Skin epidermis (tissue), 12 donors: Measurements from ENCODE around the gene KIAA0513.
A peak's percentile ranks its signal among the peaks of the same experiment; 100 is the strongest.

Experiments used
- H3K27ac ChIP-seq, 21 experiments: fragments of 200-600 bp; sonication (generic) in 11 of 21; one replicate each; pipeline ENCODE4 v1.5.0; 2020; ENCODE audit warnings: mild to moderate bottlenecking in 3 of 21, inconsistent platforms in 2 of 21, moderate library complexity in 2 of 21
- H3K4me3 ChIP-seq, 7 experiments: fragments of 200-600 bp; sonication (generic) in 2 of 7; one replicate each; pipeline ENCODE4 v1.5.0; 2020; ENCODE audit warnings: inconsistent platforms in 2 of 7, mild to moderate bottlenecking in 2 of 7, moderate library complexity in 1 of 7

KIAA0513 gene

GRCh38 chr16:85138073-85138824, 110.7 kb downstream of the KIAA0513 start:
- H3K4me3 ChIP-seq, result peak overlapping the region in 1 of 7 experiments; percentile 21

DNA sequence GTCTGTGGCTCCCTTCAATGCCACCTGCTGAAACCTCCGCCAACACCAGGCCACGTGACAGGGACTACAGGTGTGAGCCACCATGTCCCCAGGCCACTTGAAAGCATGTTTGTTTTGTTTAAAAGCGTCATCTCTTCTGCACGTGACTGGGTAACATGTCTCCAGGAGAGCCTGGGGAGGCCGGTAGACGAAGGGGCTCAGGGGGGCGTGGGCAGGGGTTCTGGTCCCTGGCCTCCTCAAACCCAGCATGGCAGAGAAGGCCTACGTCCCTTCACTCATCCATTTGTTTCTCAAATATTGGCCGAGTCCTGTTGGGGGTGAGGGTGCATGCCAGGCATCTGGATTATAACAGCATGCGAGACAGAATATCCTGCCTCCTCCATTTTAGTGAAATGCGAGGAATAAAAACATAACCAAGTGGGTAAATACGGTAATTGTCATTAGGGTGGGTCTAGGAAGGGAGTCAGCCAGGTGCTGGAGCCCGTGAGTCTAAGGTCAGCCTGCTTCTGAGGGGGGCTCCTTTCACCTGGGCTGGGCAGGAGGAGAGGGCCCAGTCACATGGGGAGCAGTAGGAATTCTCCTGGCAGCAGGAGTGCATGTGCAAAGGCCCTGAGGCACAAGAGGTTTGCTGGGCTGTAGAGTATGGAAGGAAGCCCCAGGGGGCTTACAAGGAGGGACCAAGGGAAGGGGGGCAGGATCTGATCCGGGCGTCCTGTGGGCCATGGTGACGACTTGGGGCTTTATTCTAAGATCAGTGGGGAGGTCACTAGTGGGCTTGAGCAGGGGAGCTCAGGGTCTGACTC, 111.4 kb downstream of the KIAA0513 start:
- Histone ChIP-seq H3K27ac (no peak overlapping the region), H3K4me3 (no peak overlapping the region)

More at GRCh38 chr16:85138073-85138824, 110.7 kb downstream of the KIAA0513 start:
- H3K27ac ChIP-seq, result peak overlapping the region in 17 of 21 experiments; percentile 10 to 90 (median 72)

- Histone ChIP-seq H3K27ac (no peak overlapping the region), H3K4me3 (no peak overlapping the region)
These were observed 112.3 kb downstream of the KIAA0513 start for GRCh38 chr16:85139881-85140339.

DNA sequence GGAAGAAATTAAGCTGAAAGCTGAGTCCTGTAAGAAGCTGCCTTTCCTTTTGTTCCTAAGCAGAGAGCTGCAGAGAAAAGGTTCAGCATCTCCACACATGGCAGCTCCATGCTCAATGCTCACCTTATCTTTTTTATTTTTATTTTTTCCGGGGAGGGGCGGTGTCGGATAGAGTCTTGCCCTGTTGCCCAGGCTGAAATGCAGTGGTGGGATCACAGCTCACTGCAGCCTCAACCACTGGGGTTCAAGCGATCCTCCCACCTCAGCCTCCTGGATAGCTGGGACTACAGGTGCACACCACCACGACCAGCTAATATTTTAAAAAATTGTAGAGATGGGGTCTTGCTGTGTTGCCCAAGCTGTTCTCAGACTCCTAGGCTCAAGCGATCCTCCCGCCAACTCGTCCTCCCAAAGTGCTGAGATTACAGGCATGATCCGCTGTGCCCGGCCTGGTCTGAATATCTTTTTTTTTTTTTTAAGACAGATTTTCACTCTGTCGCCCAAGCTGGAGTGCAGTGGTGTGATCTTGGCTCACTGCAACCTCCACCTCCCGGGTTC, 112.9 kb downstream of the KIAA0513 start:
- H3K27ac ChIP-seq, result no peak overlapping the region

GRCh38 chr16:85141491-85142128, 114.0 kb downstream of the KIAA0513 start:
- no peak overlapping the region for H3K27ac ChIP-seq
- no peak overlapping the region for H3K4me3 ChIP-seq

More for the DNA sequence above, 112.9 kb downstream of the KIAA0513 start:
- no peak overlapping the region for H3K4me3 ChIP-seq

DNA sequence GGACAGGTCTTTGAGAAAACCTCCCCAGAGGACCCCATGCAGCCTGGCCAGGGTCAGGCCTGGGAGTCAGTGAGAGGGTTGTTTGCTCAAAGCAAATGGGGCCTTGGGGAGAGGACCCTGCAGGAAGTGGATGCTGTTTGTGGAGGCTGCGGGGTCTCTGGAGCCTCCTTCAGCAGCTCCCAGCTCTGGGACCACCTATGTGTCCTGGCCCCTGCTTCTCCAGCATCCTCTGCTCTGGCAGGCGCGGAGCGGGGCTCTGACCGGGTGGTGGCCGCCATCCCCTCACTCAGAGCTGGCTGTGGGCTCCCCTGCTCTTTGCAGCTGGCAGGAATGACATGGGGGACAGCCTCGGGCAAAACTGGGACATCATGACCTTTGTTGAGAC, 114.5 kb downstream of the KIAA0513 start:
- no peak overlapping the region for H3K27ac ChIP-seq

DNA sequence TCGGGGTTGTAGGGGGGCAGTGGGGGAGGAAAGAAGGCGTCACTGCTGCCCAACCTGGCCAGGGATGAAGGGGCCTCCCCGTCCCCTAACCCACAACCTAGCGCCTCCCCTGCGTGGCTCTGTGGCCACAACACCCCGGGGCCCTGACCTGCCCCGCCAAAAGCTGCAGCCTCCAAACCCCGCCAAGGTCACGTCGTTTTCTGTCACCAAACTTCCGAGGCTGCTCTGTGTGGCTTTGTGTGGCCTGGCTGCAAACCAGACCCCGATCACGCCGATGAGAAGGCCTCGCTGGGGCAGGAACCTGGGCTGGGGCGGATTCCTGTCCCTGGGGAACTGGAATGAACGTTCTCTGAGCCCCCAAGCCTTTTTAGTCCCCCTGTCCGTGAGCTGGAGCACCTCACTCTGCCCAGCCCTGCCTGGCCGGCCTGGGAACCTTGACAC, 115.2 kb downstream of the KIAA0513 start:
- no peak overlapping the region for H3K4me3 ChIP-seq
- H3K27ac ChIP-seq, result no peak overlapping the region

More for the DNA sequence above, 114.5 kb downstream of the KIAA0513 start:
- H3K4me3 ChIP-seq, result no peak overlapping the region
